Stimulated activated CD4-positive, alpha-beta T cell treated with anti-CD3 and anti-CD28 coated beads, Interleukin-12 subunit alpha, Interleukin-12 subunit beta, amount 100 ng/mL, for 48 hours (primary cell): ENCODE measurements around the gene ADGRV1.

ENCODE experiments used
- DNase-seq, 3 donors: peaks; one replicate each; pipeline ENCODE4 v3.0.0-alpha.2; 2020; ENCODE audit warnings: low read depth in 2 of 3, low spot score in 1 of 3

Gene ADGRV1

DNA sequence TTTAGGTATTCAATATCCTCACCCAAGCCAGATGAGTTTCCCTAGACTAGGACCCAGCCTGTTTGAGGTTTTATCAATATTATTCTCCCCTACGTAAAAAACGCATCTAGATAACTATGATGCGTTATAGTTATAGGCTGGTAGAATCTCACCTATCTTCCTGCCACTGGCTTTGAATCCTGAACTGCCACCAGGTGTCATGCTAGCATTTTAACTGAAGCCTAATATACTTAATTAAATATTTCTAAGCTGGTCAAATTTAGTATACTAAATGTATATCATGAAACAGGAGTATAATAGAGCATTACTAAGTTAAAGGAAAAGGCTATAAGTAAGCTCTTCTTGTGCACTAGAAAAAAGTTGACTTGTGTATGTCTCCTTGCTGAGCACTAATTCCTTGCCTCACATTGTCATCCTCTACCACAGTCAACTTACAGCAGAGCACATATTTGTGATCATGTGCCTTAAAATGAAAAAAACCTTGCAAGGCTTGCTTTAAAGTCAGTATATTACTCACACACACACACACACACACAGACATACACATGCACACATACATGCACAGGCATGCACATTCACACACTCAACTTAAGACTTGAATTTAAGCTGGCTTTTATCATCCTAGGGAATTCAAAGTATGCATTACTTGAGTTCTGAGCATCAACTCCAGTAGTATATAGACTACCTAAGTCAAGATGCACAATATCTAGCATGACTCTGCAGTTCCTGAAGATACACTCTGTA, 303.4 kb downstream of the ADGRV1 start:
- no peak for DNase-seq

- DNase-seq: no peak
Observed at GRCh38 chr5:90865180-90865579, 306.6 kb downstream of the ADGRV1 start.

- no peak for DNase-seq
Observed at GRCh38 chr5:90866333-90866732, 307.7 kb downstream of the ADGRV1 start.

DNA sequence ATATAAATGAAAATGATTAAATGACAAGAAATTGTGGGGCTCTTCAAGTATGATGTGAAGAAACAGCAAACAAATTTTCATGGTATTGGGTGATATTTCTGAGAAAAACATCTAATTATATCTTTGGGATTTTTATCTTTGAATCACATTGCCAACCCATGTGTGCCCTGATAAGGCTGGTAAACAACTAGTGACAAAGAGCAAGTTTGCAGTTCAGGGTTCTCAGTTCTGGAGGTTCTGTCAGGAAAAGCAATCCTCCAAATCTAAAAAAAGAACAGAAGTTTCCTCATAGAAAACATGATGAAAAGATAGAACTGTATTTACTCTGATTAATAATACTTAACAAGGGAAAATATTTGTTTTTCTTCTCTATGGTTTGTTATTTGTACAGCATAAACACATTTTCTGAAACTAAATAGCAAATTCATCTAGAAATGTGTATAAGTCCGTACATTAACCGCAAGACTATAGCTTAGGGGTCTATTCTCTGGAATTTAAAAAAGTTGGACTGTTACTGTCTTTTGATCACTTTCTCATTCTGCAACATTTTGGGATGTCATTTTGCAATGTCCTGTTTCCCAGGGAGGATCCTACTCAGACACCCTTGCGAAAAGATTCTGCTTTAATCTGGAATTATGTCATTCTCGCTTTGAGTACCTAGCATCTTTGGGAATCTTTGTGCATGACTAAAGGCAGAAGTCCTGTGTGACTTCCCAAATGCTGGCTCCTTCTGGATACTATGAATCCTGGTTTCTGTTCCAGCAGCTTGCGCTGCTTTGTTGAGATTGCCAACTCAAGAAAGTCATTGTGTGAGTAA, 308.5 kb downstream of the ADGRV1 start:
- DNase-seq: no peak

DNA sequence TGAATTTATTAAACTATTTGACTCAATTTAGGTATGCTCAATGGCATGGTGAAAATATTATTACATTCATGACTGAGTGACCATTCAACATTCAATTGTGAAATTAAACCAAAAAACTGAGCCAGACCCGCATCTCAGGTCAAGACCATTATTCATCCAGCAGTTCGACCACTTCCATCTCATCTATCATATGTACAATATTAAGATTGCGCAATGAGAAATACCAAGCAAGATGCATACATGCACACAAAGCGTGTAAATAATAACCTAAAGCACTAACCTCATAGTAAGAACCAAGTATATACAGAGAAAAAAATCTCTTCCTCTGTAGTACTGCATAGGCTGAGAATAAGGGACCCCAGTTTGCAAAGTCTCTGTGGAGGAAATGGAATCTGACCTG, 310.2 kb downstream of the ADGRV1 start:
- no peak for DNase-seq

DNA sequence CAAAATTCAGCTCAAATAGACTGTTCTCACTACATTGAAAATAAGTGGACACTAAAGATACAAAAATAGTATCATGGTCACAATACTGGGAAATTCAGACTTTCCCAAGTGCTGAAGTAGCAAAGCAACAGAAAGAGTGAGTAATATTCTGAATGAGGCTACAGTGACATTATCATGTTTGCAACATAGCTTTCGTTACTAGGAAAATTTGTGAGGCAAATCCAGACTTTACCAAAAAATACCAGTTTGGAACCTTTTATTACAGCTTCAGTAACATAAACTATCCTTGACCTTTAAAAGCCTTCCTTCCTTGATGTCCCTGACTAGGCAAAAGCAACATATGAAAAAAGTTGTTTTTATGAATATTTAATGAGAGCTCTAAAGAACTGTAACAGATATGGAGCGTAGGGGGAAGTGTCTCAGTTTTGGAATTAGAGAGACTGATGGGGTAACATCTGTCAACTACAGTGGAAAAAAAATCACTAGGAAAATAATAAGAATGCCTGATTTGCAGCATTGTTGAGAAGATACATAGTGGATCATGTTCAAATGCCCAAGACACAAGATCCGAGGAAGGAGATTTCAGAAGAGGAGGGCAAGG, 312.9 kb downstream of the ADGRV1 start:
- DNase-seq: no peak

GRCh38 chr5:90873033-90873517, 314.5 kb downstream of the ADGRV1 start:
- peak; percentile 11 to 25 (median 12) for DNase-seq

GRCh38 chr5:90874066-90874465, 315.5 kb downstream of the ADGRV1 start:
- DNase-seq: no peak

DNA sequence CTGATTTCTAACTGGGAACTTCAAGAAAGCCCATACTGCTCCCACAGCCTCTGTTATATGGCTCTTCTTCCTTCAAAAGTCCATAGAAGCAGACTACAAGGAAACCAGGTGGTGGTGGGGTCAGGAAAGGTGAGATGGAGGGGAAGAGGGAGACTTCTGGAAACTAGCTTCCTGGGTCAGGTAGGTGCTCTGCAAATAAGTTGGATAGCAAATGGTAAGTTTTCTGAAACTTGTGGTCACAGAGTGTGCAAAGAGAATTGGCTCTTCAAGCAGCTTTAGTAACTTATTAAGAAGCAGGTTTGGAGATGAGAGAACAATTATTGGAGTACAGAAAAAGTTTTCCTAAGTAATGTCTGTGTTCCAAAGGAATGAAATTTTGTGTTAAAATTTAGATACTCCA, 316.9 kb downstream of the ADGRV1 start:
- no peak for DNase-seq

DNA sequence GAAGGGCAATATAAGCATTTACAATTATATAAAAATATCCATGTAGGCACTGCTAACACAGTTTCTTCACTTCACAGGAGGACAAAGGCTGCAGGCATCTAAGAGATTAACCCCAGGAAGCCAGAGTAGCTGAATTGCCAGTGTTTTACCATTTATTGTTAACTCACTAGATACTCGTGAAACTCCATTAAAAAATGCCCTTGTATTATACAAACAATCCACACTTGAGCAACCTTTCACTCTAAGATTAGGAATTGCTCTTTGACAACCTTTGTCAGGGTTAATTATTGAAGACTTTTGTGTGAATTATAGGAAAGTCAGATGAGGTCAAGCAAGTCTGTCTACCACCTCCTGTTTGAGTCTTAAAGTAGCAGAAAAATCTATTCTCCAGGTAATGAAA, 317.8 kb downstream of the ADGRV1 start:
- DNase-seq: no peak

DNA sequence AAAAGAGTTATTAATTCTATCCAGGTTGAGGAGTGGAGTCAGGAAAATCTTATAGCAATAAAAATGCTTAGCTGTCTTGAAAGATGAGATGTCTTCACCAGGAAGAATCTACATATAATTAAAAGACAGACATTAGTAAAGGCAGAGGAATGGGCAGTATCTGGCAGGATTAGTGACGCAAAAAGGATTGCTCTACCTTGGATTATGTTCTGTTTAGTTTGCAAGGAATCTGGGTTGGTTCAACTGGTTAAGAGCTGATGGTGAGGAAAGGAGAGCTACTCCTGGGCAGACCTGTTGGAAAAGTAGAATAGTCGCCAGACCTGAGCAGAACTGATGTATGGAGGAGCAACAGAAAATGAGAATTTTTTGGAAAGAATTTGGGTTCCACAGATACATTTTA, 318.5 kb downstream of the ADGRV1 start:
- no peak for DNase-seq

DNA sequence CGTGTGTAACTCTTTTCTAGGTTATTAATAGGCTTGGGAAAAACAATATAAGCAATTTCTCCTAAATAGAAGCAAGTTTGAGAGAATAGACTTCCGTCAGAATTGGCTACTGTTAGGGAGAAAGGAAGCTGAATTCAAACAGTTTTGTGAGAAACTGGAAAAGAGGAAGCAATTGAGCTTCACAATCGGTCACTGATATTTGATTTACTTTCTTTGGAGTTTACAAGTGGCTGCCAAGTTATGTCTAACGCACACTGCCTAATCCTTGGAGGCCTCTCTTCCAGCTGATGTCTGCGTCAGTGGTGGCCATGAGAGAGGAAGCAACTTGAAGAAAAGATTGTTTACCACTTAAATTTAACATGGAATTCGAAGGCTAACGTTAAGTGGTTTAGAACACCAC, 319.5 kb downstream of the ADGRV1 start:
- no peak for DNase-seq

DNA sequence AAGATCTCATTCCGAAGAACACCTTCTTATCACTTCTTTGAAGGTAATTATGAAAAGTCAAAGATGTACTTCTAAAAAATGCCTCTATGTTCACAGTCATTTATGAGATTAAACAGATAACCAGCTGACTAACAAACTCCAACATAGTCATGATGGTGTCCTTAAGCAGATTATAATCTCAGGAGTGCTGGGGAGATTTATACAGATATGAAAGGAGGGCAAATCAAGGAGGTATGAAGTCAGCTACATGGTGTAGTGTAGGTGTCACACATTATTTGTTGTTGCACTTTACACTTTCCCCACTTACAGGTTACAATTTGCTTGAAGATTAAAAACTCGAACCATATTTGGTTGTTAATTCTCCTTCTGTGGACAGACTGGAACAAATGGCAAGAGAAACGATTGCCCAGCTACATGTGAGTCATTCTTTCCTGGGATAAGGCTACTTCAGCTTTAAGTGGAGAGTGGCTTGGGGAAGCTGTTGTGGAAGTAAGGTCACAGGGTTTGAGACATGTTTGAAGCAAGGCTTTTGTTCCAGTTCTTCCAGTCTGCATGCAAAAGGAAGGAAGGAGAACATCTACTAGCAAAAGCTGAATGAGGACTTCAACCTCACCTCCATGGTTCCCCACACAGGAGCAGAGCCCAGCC, 320.1 kb downstream of the ADGRV1 start:
- no peak for DNase-seq

DNA sequence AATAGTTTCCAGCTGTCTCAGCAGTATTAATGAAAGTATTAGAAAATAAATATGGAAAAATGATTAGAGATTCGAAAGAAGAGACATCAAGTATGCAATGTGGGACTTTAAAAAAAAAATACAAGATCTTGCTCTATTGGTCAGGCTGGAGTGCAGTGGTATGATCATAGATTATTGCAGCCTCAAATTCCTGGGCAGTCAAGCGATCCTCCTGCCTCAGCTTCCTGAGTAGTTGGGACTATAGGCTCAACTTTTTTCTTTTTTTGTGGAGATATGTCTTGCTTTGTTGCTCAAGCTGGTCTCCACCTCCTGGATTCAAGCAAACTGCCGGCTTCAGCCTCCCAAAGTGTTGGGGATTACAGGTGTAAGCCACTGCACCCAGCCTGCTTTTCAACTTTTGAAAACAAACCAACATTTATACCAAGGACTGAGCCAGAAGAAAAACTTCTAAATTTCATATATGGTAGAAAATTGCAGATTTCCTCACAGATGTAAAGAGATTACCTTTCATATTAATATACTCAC, 323.1 kb downstream of the ADGRV1 start:
- no peak for DNase-seq

- no peak for DNase-seq
Observed at GRCh38 chr5:90882448-90882847, 323.9 kb downstream of the ADGRV1 start.

GRCh38 chr5:90885180-90885868, 326.7 kb downstream of the ADGRV1 start:
- no peak for DNase-seq

DNA sequence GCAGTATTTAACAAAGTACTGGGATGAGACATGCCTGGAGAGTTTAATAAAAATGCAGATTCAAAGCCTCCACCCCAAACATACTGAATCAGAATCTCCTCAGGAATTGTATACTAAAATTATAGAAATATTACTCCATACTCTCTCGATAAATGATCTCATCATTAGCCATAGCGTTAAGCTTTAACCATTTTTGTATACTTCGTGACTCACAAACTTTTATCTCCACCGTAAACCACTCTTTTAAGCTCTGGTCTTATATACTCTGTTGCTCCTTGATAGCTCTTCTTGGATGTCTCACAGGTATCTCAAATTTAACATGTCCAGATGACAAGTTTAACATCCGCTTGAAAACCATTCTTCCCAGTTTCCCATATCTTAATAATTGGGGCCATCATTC, 327.8 kb downstream of the ADGRV1 start:
- no peak for DNase-seq

DNA sequence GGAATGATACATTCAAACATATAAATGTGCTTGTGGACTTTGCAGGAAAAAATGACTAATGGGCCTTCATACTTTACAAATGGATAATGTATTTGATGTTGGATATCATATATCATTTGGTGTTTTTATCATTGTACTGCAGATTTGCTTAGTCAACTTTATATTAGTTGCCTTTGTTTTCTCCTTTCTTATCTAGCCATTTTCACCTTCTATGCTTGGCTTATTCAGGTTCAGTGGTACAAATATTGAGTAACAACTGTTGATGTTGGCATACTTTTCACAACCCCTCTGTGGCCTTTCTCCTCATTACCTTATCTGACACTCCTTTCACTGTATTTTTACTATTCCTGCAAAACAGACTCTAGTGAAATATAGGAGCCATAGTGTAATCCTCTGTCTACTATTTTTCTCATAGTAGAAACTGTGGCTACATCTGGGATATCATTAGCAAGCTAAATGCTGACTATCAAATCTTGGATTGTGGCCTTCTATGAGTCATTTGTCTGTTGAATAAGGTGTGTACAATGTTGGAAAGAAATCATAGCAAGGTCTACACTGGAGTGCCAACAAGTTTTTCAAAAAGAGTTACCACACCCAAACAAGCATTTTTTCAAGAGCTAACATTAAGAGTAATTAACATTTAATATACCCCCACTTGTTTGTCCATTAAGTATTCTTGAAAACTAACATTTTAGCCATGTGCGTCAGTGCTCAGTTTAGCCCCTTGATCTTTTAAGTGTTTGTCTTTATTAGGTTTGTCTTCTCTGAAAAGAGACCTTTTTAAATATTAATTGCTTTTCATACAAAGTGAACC, 330.1 kb downstream of the ADGRV1 start:
- no peak for DNase-seq

GRCh38 chr5:90889325-90889600, 330.7 kb downstream of the ADGRV1 start:
- DNase-seq: no peak

DNA sequence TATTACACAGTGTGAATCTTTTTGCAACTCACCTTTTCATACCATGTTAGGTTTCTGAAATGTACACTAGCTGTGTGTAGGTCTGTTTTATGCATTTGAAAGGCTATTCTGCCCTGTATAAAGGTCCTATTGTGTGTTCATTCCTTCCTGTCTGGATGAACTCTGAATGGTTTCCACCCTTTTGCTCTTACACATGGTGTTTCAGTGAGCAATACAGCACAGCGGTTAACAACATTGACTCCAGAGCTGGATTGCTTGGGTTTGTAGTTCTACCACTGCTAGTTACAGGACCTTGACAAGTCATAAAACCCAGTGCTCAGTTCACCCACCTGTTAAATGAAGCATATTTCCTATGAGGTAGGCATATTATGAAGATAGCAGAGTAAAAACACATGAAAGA, 331.6 kb downstream of the ADGRV1 start:
- DNase-seq: no peak
